ENCODE measurements around the gene SRM.

Gene SRM

GRCh38 chr1:11027316-11027715 is 32.5 kb downstream of the SRM start:
- no peak overlapping the region for H3K27ac ChIP-seq
- no peaks in the 10 kb centered on the region for H3K4me1 ChIP-seq (ENCODE audit: control insufficient read depth in 1 of 2, insufficient read depth in 1 of 2, low read depth in 1 of 2, low read length in 1 of 2)
- H3K4me3 ChIP-seq (ENCODE audit: low read depth in 1 of 2, low read length in 1 of 2): no peak overlapping the region
- no peaks in the 10 kb centered on the region for H3K9me3 ChIP-seq
- no peak for TF ChIP-seq CTCF (IDR thresholded peaks at IDR 0.05)
- H3K36me3 ChIP-seq: peaks cover 73% of the 10 kb centered on the region
- H3K27me3 ChIP-seq: no peaks in the 10 kb centered on the region

- Histone ChIP-seq H3K27me3 (no peaks in the 10 kb centered on the region), H3K36me3 (peaks cover 77% of the 10 kb centered on the region), H3K27ac (no peak overlapping the region), H3K9me3 (no peaks in the 10 kb centered on the region), H3K4me1 (ENCODE audit: control insufficient read depth in 1 of 2, insufficient read depth in 1 of 2, low read depth in 1 of 2, low read length in 1 of 2) (no peaks in the 10 kb centered on the region), H3K4me3 (ENCODE audit: low read depth in 1 of 2, low read length in 1 of 2) (no peak overlapping the region)
- no peak for TF ChIP-seq CTCF (IDR thresholded peaks at IDR 0.05)
These were observed 32.9 kb downstream of the SRM start for GRCh38 chr1:11026903-11027302.

- TF ChIP-seq CTCF (IDR thresholded peaks at IDR 0.05): no peak
- no peaks in the 10 kb centered on the region for H3K9me3 ChIP-seq
- H3K36me3 ChIP-seq: peaks cover 86% of the 10 kb centered on the region
- no peak overlapping the region for H3K4me3 ChIP-seq (ENCODE audit: low read depth in 1 of 2, low read length in 1 of 2)
- no peak overlapping the region for H3K27ac ChIP-seq
- H3K27me3 ChIP-seq: no peaks in the 10 kb centered on the region
- H3K4me1 ChIP-seq (ENCODE audit: control insufficient read depth in 1 of 2, insufficient read depth in 1 of 2, low read depth in 1 of 2, low read length in 1 of 2): no peaks in the 10 kb centered on the region
These were observed 33.8 kb downstream of the SRM start for GRCh38 chr1:11026052-11026451.

- H3K36me3 ChIP-seq: peaks cover 87% of the 10 kb centered on the region
These were observed 34.2 kb downstream of the SRM start for GRCh38 chr1:11025618-11026017.

GRCh38 chr1:11024874-11025203 is 35.0 kb downstream of the SRM start:
- Histone ChIP-seq H3K27ac (no peak overlapping the region), H3K36me3 (peaks cover 87% of the 10 kb centered on the region)

More at GRCh38 chr1:11025618-11026017, 34.2 kb downstream of the SRM start:
- H3K27ac ChIP-seq: no peak overlapping the region
- no peak for TF ChIP-seq CTCF (IDR thresholded peaks at IDR 0.05)
- no peak overlapping the region for H3K4me3 ChIP-seq (ENCODE audit: low read depth in 1 of 2, low read length in 1 of 2)
- no peaks in the 10 kb centered on the region for H3K9me3 ChIP-seq
- H3K27me3 ChIP-seq: no peaks in the 10 kb centered on the region
- H3K4me1 ChIP-seq (ENCODE audit: control insufficient read depth in 1 of 2, insufficient read depth in 1 of 2, low read depth in 1 of 2, low read length in 1 of 2): no peaks in the 10 kb centered on the region

More at GRCh38 chr1:11024874-11025203, 35.0 kb downstream of the SRM start:
- Histone ChIP-seq H3K27me3 (no peaks in the 10 kb centered on the region), H3K9me3 (no peaks in the 10 kb centered on the region), H3K4me1 (ENCODE audit: control insufficient read depth in 1 of 2, insufficient read depth in 1 of 2, low read depth in 1 of 2, low read length in 1 of 2) (no peaks in the 10 kb centered on the region), H3K4me3 (ENCODE audit: low read depth in 1 of 2, low read length in 1 of 2) (no peak overlapping the region)
- TF ChIP-seq CTCF (IDR thresholded peaks at IDR 0.05): no peak
